ENCODE data around the gene CAP2.
A peak's percentile ranks its signal among the peaks of the same experiment; 100 is the strongest.

The CAP2 gene

DNA sequence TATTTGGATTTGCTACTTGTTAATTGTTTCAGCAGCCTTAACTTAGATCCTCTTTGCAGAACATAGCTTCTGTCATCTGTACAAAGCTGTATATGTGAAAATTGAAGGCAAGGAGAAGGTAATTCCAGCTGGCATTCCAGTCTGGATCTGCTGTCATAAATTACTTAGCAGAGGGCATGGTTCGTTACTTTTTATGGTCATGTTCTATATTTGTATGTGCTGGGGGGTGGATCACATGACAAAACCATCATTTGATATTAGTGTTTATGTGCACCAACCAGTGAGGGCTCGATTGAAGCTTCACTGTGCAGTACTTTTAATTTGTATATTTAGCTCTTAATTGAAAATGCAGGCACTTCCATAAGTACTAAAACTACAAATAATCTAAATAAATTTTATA lies 80.2 kb downstream of the CAP2 start:
- TF ChIP-seq, protein P1, sequence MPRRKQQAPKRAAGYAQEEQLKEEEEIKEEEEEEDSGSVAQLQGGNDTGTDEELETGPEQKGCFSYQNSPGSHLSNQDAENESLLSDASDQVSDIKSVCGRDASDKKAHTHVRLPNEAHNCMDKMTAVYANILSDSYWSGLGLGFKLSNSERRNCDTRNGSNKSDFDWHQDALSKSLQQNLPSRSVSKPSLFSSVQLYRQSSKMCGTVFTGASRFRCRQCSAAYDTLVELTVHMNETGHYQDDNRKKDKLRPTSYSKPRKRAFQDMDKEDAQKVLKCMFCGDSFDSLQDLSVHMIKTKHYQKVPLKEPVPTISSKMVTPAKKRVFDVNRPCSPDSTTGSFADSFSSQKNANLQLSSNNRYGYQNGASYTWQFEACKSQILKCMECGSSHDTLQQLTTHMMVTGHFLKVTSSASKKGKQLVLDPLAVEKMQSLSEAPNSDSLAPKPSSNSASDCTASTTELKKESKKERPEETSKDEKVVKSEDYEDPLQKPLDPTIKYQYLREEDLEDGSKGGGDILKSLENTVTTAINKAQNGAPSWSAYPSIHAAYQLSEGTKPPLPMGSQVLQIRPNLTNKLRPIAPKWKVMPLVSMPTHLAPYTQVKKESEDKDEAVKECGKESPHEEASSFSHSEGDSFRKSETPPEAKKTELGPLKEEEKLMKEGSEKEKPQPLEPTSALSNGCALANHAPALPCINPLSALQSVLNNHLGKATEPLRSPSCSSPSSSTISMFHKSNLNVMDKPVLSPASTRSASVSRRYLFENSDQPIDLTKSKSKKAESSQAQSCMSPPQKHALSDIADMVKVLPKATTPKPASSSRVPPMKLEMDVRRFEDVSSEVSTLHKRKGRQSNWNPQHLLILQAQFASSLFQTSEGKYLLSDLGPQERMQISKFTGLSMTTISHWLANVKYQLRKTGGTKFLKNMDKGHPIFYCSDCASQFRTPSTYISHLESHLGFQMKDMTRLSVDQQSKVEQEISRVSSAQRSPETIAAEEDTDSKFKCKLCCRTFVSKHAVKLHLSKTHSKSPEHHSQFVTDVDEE (CRISPR knock-in tag; IDR thresholded peaks at IDR 0.05): no peak
- TF ChIP-seq ZFP30 (CRISPR knock-in tag; IDR thresholded peaks at IDR 0.05) (no peak), ZNF8 (CRISPR knock-in tag; IDR thresholded peaks at IDR 0.05) (no peak), ISL1 (CRISPR knock-in tag; IDR thresholded peaks at IDR 0.05) (no peak), SNAI2 (CRISPR knock-in tag; IDR thresholded peaks at IDR 0.05) (no peak), ZNF70 (CRISPR knock-in tag; IDR thresholded peaks at IDR 0.05) (no peak), BACH2 (CRISPR knock-in tag; IDR thresholded peaks at IDR 0.05; ENCODE audit: borderline replicate concordance) (no peak), PPARA (CRISPR knock-in tag; IDR thresholded peaks at IDR 0.05; ENCODE audit: borderline replicate concordance) (no peak), ARNTL (CRISPR knock-in tag; IDR thresholded peaks at IDR 0.05; ENCODE audit: borderline replicate concordance, low read depth) (no peak), ZFP3 (CRISPR knock-in tag; IDR thresholded peaks at IDR 0.05) (no peak), CSDC2 (CRISPR knock-in tag; IDR thresholded peaks at IDR 0.05) (no peak), TOX (CRISPR knock-in tag; IDR thresholded peaks at IDR 0.05; ENCODE audit: borderline replicate concordance) (no peak), ZNF565 (CRISPR knock-in tag; conservative IDR thresholded peaks at IDR 0.05; ENCODE audit: low read depth) (no peak), TCF4 (CRISPR knock-in tag; IDR thresholded peaks at IDR 0.05; ENCODE audit: borderline replicate concordance) (no peak)
- TF ChIP-seq, protein P2, sequence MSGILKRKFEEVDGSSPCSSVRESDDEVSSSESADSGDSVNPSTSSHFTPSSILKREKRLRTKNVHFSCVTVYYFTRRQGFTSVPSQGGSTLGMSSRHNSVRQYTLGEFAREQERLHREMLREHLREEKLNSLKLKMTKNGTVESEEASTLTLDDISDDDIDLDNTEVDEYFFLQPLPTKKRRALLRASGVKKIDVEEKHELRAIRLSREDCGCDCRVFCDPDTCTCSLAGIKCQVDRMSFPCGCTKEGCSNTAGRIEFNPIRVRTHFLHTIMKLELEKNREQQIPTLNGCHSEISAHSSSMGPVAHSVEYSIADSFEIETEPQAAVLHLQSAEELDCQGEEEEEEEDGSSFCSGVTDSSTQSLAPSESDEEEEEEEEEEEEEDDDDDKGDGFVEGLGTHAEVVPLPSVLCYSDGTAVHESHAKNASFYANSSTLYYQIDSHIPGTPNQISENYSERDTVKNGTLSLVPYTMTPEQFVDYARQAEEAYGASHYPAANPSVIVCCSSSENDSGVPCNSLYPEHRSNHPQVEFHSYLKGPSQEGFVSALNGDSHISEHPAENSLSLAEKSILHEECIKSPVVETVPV (CRISPR knock-in tag; IDR thresholded peaks at IDR 0.05): no peak
- TF ChIP-seq, protein P3, sequence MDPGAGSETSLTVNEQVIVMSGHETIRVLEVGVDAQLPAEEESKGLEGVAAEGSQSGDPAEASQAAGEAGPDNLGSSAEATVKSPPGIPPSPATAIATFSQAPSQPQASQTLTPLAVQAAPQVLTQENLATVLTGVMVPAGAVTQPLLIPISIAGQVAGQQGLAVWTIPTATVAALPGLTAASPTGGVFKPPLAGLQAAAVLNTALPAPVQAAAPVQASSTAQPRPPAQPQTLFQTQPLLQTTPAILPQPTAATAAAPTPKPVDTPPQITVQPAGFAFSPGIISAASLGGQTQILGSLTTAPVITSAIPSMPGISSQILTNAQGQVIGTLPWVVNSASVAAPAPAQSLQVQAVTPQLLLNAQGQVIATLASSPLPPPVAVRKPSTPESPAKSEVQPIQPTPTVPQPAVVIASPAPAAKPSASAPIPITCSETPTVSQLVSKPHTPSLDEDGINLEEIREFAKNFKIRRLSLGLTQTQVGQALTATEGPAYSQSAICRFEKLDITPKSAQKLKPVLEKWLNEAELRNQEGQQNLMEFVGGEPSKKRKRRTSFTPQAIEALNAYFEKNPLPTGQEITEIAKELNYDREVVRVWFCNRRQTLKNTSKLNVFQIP (CRISPR knock-in tag; IDR thresholded peaks at IDR 0.05; ENCODE audit: borderline replicate concordance, low read depth): no peak
- ATAC-seq: peak; percentile 28; the same call in 1 of the 3 replicates

DNA sequence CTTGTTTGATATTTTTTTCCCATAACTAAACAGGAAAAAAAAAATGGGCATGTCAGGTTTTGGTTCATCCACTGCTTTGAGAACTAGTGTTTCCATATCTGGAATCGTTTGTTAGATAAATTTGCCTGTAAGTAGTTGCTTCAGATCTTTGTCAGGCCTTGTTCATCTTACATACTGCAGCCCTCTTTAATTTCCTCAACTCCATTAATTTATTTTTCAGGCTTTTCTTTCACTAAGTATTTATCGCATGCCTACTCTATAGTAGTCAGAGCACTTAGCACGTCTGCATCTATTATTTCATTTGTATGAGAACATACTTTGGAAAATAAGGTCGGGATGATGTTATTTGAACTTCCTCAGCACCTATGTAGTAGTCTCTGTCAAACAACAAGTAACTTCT lies 80.9 kb downstream of the CAP2 start:
- no peak; the same call in 1 of the 3 replicates for ATAC-seq
- TF ChIP-seq TCF4 (CRISPR knock-in tag; IDR thresholded peaks at IDR 0.05; ENCODE audit: borderline replicate concordance) (no peak), ISL1 (CRISPR knock-in tag; IDR thresholded peaks at IDR 0.05) (peak; percentile 69), ESRRG (CRISPR knock-in tag; IDR thresholded peaks at IDR 0.05) (no peak), ZC3H10 (CRISPR knock-in tag; IDR thresholded peaks at IDR 0.05) (peak; percentile 79; the same call in 1 of the 2 replicates), OSR1 (CRISPR knock-in tag; IDR thresholded peaks at IDR 0.05) (no peak)

DNA sequence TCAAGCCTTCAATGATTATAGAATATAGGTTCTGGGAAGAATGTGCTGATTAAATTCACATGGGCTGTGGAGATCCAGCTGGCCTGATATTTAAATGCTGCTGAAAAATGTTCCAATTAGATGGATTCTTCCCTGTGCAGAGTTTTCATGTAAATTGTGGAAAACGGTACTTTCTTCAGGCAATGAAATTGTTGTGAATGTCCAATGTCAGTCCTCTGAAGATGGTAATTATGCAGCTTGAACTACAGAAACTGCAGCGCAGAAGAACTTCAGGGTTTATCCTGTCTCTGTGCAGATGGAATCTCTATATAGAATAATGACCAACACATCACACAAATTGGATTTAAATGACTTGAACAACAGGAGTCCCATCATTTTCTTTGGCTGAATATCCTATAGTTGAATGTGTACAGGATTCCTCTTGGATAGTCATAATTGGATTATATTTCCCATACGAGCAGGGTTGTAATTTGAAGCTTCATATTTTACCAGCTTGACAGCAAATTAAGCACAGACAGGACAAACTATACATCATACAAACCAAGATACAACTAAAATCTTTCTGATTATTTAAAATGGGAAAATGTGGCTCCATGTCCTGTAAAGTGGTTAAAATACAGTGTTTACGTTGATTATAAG lies 82.3 kb downstream of the CAP2 start:
- peak; percentile 44 for TF ChIP-seq ISL1 (CRISPR knock-in tag; IDR thresholded peaks at IDR 0.05)
- TF ChIP-seq, protein P4, sequence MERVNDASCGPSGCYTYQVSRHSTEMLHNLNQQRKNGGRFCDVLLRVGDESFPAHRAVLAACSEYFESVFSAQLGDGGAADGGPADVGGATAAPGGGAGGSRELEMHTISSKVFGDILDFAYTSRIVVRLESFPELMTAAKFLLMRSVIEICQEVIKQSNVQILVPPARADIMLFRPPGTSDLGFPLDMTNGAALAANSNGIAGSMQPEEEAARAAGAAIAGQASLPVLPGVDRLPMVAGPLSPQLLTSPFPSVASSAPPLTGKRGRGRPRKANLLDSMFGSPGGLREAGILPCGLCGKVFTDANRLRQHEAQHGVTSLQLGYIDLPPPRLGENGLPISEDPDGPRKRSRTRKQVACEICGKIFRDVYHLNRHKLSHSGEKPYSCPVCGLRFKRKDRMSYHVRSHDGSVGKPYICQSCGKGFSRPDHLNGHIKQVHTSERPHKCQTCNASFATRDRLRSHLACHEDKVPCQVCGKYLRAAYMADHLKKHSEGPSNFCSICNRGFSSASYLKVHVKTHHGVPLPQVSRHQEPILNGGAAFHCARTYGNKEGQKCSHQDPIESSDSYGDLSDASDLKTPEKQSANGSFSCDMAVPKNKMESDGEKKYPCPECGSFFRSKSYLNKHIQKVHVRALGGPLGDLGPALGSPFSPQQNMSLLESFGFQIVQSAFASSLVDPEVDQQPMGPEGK (CRISPR knock-in tag; IDR thresholded peaks at IDR 0.05; ENCODE audit: borderline replicate concordance): peak; percentile 29; the same call in 1 of the 2 replicates
- TF ChIP-seq TOX (CRISPR knock-in tag; IDR thresholded peaks at IDR 0.05; ENCODE audit: borderline replicate concordance): peak; percentile 52; the same call in 1 of the 2 replicates
- TF ChIP-seq, protein P5, sequence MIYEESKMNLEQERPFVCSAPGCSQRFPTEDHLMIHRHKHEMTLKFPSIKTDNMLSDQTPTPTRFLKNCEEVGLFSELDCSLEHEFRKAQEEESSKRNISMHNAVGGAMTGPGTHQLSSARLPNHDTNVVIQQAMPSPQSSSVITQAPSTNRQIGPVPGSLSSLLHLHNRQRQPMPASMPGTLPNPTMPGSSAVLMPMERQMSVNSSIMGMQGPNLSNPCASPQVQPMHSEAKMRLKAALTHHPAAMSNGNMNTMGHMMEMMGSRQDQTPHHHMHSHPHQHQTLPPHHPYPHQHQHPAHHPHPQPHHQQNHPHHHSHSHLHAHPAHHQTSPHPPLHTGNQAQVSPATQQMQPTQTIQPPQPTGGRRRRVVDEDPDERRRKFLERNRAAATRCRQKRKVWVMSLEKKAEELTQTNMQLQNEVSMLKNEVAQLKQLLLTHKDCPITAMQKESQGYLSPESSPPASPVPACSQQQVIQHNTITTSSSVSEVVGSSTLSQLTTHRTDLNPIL (CRISPR knock-in tag; IDR thresholded peaks at IDR 0.05; ENCODE audit: low read depth): no peak
- TF ChIP-seq, protein P1 (CRISPR knock-in tag; IDR thresholded peaks at IDR 0.05): no peak
- TF ChIP-seq TCF4 (CRISPR knock-in tag; IDR thresholded peaks at IDR 0.05; ENCODE audit: borderline replicate concordance): no peak
- TF ChIP-seq ZC3H10 (CRISPR knock-in tag; IDR thresholded peaks at IDR 0.05): peak; percentile 78
- TF ChIP-seq, protein P3 (CRISPR knock-in tag; IDR thresholded peaks at IDR 0.05; ENCODE audit: borderline replicate concordance, low read depth): no peak
- peak; percentile 40 for ATAC-seq
